GM13977 (cell line): ENCODE results near the gene UBAC1.
A peak's percentile ranks its signal among the peaks of the same experiment; 100 is the strongest.

ENCODE experiments used
- DNase-seq: peaks from one replicate; pipeline ENCODE4 v3.0.0; 2012; ENCODE audit warnings: low spot score
- in situ Hi-C: fragments of 300-500 bp; cut with MboI; formaldehyde crosslinking; loops from one replicate; pipeline ENCODE4 v1.12.0; 2022; ENCODE audit warnings: low sequenced_read_pairs, low pct_unique_long_range_greater_than_20kb, mixed read lengths, inconsistent platforms; ENCODE audit not compliant: unreplicated experiment
- TF ChIP-seq, protein P1 (sequence below): IDR thresholded peaks from 2 replicates; pipeline ENCODE4 v1.5.1; 2012; ENCODE audit warnings: mild to moderate bottlenecking, control low read depth; ENCODE audit not compliant: insufficient read depth; ENCODE audit errors: extremely low read depth, missing control alignments

UBAC1 gene

DNA sequence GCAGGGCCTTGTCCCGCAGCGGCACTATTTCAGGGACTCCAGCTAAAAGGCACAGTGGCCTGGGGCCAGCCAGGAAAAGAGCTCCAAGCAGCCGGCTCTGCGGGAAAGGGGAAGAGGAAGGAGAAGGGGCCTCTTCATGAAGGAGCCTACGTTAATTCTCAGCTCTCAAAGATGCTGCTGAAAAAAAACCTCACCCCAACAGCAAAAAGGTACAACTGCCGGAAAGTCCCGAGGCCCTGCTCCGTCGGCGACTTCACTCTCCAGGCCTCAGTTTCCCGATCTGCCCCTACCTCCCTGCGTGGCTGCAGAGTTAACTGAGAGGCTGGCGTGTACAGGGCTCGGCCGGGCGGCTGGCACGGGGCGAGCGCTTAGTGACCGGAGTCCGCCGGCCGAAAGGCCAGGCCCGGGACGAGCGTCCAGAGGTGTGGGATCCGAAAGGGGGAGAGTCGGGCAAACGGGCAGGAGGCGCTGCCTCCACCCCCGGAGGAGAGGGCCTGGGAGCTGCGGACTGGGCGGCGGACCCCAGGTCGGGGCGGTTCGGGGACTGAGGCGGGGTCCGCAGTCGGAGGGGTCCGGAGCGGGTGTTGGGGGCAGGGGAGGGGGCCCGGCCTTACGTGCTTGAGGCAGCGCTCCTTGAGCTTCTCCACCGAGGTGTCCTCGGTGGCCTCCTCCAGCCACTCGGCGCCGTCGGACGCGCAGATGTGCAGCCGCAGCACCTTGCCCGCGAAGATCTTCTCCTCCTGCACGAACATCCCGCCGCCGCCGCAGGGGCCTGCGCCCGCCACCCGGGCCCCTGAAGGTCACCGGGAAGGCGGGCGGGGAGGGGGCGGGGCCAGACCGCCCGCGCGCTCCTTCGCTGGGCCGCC, 529 bp downstream of the UBAC1 start:
- DNase-seq = peak; percentile 60
- in situ Hi-C loops = loop anchor here (10.0 kb wide), 1 partner anchor 164 kb away; no protein-coding TSS in a partner anchor
- TF ChIP-seq, protein P1, sequence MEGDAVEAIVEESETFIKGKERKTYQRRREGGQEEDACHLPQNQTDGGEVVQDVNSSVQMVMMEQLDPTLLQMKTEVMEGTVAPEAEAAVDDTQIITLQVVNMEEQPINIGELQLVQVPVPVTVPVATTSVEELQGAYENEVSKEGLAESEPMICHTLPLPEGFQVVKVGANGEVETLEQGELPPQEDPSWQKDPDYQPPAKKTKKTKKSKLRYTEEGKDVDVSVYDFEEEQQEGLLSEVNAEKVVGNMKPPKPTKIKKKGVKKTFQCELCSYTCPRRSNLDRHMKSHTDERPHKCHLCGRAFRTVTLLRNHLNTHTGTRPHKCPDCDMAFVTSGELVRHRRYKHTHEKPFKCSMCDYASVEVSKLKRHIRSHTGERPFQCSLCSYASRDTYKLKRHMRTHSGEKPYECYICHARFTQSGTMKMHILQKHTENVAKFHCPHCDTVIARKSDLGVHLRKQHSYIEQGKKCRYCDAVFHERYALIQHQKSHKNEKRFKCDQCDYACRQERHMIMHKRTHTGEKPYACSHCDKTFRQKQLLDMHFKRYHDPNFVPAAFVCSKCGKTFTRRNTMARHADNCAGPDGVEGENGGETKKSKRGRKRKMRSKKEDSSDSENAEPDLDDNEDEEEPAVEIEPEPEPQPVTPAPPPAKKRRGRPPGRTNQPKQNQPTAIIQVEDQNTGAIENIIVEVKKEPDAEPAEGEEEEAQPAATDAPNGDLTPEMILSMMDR = no peak

DNA sequence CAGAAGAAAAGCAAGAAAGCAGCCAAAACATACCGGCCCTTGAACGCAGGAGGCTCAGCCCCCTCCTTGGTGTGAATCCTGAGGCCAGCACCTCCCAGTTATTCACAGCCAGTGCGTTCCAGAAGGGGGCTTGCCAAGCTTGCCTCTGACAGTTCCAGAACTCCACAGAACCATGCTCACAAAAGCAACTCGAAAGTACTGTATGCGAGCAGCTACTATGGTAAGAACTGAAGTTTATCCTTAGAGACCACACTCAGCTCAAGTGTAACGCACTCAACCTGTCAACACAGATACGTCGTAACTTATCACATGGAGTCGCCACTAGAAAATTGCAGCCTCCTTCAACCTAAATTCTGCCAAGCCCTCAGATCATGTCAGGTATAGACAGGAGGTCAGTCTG, 1.4 kb downstream of the UBAC1 start:
- TF ChIP-seq, protein P1 = no peak
- DNase-seq = no peak
- in situ Hi-C loops = loop anchor here (10.0 kb wide), 1 partner anchor 165 kb away; no protein-coding TSS in a partner anchor

DNA sequence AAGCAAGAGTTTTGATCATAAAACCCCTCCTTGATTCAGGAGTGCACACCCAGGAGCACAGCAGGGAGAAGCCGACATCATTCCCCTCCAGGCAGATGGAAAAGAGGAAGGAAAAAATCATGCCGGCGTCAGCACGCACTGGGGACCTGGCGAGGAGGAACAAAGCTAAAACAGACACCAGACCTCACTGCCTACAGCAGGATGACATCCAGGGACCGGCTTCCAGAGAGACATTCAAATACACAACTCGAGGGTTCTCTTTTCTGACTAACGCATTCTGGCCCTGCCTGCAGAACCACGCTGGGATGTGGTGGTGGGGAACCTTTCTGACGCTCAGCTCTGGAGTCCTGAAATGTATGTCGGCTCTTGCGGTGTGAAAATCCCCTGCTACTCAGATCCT, 2.7 kb downstream of the UBAC1 start:
- DNase-seq = no peak
- in situ Hi-C loops = no loop called here

DNA sequence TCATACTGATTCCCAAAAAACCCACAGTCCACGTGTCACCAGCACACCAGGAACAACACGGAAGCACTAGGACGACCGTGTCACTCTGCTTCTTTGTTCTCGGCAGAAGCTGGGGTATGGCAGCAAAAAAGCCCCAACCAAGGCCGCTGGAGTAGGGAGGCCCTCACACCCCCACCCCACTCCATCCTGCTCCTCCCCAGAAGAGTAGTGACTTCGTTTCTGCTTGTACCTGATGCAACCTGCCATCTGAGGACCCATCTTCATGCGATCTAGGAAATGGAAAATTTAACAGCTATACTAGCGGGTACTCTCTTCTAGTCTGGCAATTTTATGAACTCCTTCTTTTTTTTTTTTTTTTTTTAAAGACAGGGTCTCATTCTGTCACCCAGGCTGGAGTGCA, 3.7 kb downstream of the UBAC1 start:
- TF ChIP-seq, protein P1 = no peak
- in situ Hi-C loops = no loop called here
- no peak for DNase-seq

More for the DNA sequence above, 2.7 kb downstream of the UBAC1 start:
- TF ChIP-seq, protein P1 = no peak

DNA sequence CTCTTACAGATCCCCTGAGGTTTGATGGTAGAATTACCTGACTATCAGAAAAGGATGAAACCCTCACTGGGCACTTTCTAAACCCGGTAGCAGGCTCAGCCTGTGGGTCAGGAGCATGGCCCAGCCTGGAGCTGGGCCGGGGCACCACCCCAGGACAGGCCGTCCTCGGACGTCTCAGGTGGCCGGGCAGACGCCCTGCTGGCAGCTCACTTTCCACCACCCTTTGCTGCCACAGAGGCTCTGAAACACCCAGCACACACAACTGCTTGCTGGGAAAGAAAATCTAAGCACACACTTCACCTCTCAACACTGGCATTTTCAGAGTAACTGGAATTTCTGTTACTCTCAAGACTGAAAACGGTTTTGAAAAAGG, 4.4 kb downstream of the UBAC1 start:
- TF ChIP-seq, protein P1 = no peak
- DNase-seq = no peak
- in situ Hi-C loops = no loop called here

DNA sequence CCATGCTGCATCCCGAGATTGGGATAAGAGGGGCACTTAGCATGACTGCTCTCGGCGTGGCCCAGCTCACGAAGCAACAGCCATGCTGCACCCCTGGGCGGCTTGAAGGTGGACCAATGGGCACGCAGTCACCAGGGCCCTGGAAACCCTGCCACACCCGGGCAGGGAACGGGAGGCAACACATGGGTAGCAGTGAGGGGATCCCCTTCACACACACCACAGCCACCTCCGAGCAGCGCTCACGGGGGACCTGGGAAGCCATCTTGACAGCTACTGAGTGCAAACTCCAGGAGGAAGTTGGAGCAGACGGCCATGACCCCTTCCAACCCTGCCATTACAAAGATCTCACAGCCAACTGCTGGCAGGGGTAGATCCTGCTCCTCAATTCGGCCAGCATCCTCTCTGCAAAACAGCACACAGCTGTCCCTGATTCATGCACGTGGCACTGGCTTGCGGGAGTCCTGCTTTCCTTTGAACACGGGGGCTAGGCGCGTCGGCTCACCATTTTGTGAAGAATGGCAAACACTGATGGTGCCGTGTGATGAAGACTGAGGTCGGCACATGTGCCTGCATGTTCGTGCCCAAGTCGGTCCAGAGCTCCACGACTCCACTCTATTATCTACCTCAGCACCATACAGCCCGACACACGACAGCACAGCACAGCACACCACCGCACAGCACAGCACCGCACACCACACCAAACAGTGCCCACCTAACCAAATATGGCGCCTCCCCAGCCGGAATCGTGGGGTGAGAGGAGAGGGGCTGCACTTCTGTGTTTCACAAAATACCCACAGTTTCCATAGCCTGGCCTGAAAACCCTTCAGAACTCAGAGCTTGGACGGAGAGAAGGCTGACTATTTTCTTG, 5.0 kb downstream of the UBAC1 start:
- TF ChIP-seq, protein P1 = no peak
- no peak for DNase-seq
- in situ Hi-C loops = no loop called here
